Measurements from ENCODE around the gene POGK. TPM values are rescaled to one million over a fixed set of nuclear protein-coding genes. Genes with fewer than 3 reads are reported as not detected.

Gene POGK
- total and polyA plus RNA-seq, 9 of the 15 experiments (the other 6 are each of a cell fraction or from before 2014, with no cell fraction given) = 6.1 to 44.5 (median 24.3) TPM

- TF ChIP-seq, protein P1, sequence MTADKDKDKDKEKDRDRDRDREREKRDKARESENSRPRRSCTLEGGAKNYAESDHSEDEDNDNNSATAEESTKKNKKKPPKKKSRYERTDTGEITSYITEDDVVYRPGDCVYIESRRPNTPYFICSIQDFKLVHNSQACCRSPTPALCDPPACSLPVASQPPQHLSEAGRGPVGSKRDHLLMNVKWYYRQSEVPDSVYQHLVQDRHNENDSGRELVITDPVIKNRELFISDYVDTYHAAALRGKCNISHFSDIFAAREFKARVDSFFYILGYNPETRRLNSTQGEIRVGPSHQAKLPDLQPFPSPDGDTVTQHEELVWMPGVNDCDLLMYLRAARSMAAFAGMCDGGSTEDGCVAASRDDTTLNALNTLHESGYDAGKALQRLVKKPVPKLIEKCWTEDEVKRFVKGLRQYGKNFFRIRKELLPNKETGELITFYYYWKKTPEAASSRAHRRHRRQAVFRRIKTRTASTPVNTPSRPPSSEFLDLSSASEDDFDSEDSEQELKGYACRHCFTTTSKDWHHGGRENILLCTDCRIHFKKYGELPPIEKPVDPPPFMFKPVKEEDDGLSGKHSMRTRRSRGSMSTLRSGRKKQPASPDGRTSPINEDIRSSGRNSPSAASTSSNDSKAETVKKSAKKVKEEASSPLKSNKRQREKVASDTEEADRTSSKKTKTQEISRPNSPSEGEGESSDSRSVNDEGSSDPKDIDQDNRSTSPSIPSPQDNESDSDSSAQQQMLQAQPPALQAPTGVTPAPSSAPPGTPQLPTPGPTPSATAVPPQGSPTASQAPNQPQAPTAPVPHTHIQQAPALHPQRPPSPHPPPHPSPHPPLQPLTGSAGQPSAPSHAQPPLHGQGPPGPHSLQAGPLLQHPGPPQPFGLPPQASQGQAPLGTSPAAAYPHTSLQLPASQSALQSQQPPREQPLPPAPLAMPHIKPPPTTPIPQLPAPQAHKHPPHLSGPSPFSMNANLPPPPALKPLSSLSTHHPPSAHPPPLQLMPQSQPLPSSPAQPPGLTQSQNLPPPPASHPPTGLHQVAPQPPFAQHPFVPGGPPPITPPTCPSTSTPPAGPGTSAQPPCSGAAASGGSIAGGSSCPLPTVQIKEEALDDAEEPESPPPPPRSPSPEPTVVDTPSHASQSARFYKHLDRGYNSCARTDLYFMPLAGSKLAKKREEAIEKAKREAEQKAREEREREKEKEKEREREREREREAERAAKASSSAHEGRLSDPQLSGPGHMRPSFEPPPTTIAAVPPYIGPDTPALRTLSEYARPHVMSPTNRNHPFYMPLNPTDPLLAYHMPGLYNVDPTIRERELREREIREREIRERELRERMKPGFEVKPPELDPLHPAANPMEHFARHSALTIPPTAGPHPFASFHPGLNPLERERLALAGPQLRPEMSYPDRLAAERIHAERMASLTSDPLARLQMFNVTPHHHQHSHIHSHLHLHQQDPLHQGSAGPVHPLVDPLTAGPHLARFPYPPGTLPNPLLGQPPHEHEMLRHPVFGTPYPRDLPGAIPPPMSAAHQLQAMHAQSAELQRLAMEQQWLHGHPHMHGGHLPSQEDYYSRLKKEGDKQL (CRISPR knock-in tag; IDR thresholded peaks at IDR 0.05; ENCODE audit: borderline replicate concordance) = no peak
- peak; percentile 95 for TF ChIP-seq SP1 (CRISPR knock-in tag; IDR thresholded peaks at IDR 0.05)
- TF ChIP-seq, protein P2, sequence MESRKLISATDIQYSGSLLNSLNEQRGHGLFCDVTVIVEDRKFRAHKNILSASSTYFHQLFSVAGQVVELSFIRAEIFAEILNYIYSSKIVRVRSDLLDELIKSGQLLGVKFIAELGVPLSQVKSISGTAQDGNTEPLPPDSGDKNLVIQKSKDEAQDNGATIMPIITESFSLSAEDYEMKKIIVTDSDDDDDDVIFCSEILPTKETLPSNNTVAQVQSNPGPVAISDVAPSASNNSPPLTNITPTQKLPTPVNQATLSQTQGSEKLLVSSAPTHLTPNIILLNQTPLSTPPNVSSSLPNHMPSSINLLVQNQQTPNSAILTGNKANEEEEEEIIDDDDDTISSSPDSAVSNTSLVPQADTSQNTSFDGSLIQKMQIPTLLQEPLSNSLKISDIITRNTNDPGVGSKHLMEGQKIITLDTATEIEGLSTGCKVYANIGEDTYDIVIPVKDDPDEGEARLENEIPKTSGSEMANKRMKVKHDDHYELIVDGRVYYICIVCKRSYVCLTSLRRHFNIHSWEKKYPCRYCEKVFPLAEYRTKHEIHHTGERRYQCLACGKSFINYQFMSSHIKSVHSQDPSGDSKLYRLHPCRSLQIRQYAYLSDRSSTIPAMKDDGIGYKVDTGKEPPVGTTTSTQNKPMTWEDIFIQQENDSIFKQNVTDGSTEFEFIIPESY (CRISPR knock-in tag; IDR thresholded peaks at IDR 0.05) = 0 out of 2 replicates have a peak, but pooled peaks have one; percentile 34
- TF ChIP-seq SMAD4 (CRISPR knock-in tag; conservative IDR thresholded peaks at IDR 0.05) = peak; percentile 75
- peak in 1 of 2 experiments; percentile 48; a peak in 1 of 4 replicates for TF ChIP-seq SRF (CRISPR knock-in tag; IDR thresholded peaks at IDR 0.05)
- TF ChIP-seq STAG1 (CRISPR knock-in tag; IDR thresholded peaks at IDR 0.05; ENCODE audit: borderline replicate concordance) = 0 out of 2 replicates have a peak, but pooled peaks have one; percentile 10
- no peak for TF ChIP-seq ZSCAN32 (CRISPR knock-in tag; IDR thresholded peaks at IDR 0.05)
- TF ChIP-seq BCLAF1 (IDR thresholded peaks at IDR 0.05; ENCODE audit: borderline replicate concordance in 1 of 2, control insufficient read depth in 1 of 2, low read depth in 2 of 2, low read length in 1 of 2) = no peak
- TF ChIP-seq ZNF232 (CRISPR knock-in tag; IDR thresholded peaks at IDR 0.05) = peak; percentile 11
- peak; percentile 30 for TF ChIP-seq CTCFL (IDR thresholded peaks at IDR 0.05; ENCODE audit: borderline replicate concordance, insufficient read depth, low read depth, low read length, poor library complexity, severe bottlenecking)
Observed at GRCh38 chr1:166875734-166876539, 36.7 kb downstream of the POGK start, which contains the start of gene TADA1 (continued).
